ENCODE results near the gene C2CD2L. TPM values are rescaled to one million over a fixed set of nuclear protein-coding genes. Genes with fewer than 3 reads are reported as not detected.
"Not testable (repeated sequence)": the region's sequence is repeated elsewhere in the genome, so short reads cannot be mapped to it uniquely, and the experiment has no call there.

The C2CD2L gene
- polyA plus RNA-seq (2011; rRNA removed) (2.4 and 3.5 TPM in 2 replicates), polyA plus RNA-seq (2017; fragmentation: RNase III; extraction: RNeasy Plus Mini Kit Qiagen cat#74134 plus additional on column Dnase treatment) (4.1 to 4.8 TPM (median 4.2 TPM) in 3 replicates), polyA minus RNA-seq (2011; rRNA and poly(A)+ RNA removed) (10.6 and 11.8 TPM in 2 replicates)
- 4.0 and 5.3 TPM in 2 replicates for polyA plus RNA-seq (2012; cell fraction: cytosol; rRNA removed)
- 13.3 and 14.2 TPM in 2 replicates for polyA plus RNA-seq (2012; cell fraction: nucleus; rRNA removed)

DNA sequence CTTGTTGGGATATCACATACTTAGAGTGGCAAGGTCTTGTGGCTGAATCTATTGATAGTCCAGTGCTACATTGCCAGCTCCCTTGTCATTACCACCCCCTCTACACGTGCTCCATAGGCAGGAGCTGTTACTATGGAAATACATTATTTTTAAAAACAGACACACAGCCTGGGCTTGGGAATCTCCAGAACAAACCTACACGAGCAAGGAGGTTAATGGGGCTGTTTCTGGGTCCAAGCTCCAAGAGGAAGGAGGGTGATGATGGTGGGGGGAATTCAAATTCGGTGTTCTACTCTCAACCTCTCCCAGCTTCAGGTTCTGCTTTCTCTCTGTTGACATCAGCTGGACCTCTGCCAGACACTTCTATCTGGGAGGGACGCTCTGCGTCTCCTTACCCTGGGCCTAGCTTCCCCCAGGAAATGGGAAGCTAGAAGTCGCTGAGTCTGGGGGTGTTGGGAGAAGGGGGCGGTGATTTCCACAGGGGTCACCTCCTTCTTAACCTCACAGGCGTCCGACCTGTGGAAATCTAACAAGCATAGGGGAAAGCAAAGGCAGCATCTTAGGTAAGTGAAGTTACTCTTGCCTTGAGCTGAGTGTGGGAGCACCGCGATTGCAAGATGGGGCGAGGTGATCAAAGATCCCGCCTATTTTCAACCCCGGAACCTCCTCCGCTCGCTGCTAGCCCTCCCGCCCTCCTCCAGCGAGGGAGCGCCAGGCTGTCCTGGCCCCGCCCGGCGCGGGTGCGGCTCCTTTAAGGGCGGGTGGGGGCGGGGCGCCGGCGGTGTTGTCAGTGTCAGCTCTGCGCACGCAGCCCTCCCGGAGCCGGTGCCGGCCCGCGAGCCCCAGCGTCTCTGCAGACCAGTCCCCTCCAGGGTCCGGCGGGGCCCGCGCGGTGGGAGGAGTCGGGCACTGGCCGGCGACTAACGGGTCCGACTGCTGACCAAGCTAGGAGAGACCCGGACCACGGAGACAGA, at the start of gene C2CD2L:
C2CD2L (plus strand) TSS at position 781 of the 974 bp plus-strand sequence. CDS start 398 bp downstream, outside the sequence.
- peak; percentile 81 to 89 for ATAC-seq
- Histone ChIP-seq H3K4me3 (peak within 1 kb of the TSS; percentile 86), H3K9me3 (no peaks in the 10 kb centered on the region), H3K27ac (peak within 1 kb of the TSS; percentile 68 to 90), H3K4me1 (peaks cover 25% of the 10 kb centered on the region), H3K4me2 (peak within 1 kb of the TSS; percentile 82)
- TF ChIP-seq ZC3H11A (IDR thresholded peaks at IDR 0.05) (no peak), POLR2A (IDR thresholded peaks at IDR 0.05; ENCODE audit: low read length) (peak; percentile 13; the same call in 1 of the 2 replicates)
- TF ChIP-seq, protein P1, sequence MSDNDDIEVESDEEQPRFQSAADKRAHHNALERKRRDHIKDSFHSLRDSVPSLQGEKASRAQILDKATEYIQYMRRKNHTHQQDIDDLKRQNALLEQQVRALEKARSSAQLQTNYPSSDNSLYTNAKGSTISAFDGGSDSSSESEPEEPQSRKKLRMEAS (IDR thresholded peaks at IDR 0.05) = peak; percentile 48; the same call in 1 of the 2 replicates
- no peak for FAIRE-seq
- ChIA-PET CTCF (interaction anchor here (0.9 to 1.9 kb wide), 8 partner anchors 9 to 217 kb away, joined by 3 to 9 read pairs (median 4); a partner anchor contains a TSS), POLR2A (interaction anchor here (0.9 to 2.0 kb wide), 4 partner anchors 12 to 62 kb away, joined by 3 to 11 read pairs (median 6); partner anchors contain the start of genes HINFP, HMBS and NLRX1)
- peak; percentile 83 to 84 for DNase-seq (ENCODE audit: low read depth in 1 of 2, low spot score in 1 of 2)
- WGBS (ENCODE audit: missing lambda C conversion rate) = 7% methylated on average over 16 of the region's 49 CpGs

- H3K9me3 ChIP-seq; POLR2A ChIA-PET; H3K4me3 ChIP-seq; DNase-seq (ENCODE audit: low read depth in 1 of 2, low spot score in 1 of 2); H3K4me2 ChIP-seq; FAIRE-seq; ATAC-seq; CTCF ChIA-PET; H3K27ac ChIP-seq: not testable (repeated sequence)
- H3K4me1 ChIP-seq = peaks cover 18% of the 10 kb centered on the region
- 70% methylated on average over 3 of the region's 35 CpGs for WGBS (ENCODE audit: missing lambda C conversion rate)
These were observed 48.0 kb upstream of the C2CD2L start for GRCh38 chr11:119059128-119059527.

DNA sequence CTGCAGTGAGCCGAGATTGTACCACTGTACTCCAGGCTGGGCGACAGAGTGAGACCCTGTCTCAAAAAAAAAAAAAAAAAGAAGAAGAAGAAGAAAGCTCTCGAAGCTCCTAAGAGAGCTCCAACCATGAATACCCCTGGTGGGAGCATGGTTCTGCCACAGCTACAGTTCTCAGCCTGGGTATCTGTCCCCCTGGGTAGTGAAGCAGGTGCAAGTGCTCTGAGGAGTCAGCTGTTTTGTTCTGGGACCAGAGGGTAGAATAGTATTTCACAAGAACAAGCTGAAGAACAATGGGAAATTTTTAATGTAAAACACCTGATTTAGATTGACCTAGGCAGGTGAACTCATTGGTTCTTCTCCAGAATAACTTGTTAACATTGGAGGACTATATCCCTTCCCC, 45.9 kb upstream of the C2CD2L start:
- H3K4me3 ChIP-seq = no peak overlapping the region
- DNase-seq (ENCODE audit: low read depth in 1 of 2, low spot score in 1 of 2) = no peak
- ChIA-PET POLR2A (no interaction called here), CTCF (interaction anchor here (0.6 to 1.1 kb wide), 2 partner anchors 39 to 173 kb away, joined by 3 to 5 read pairs; no protein-coding TSS in a partner anchor)
- H3K4me2 ChIP-seq = no peak overlapping the region
- peaks cover 12% of the 10 kb centered on the region for H3K4me1 ChIP-seq
- no peak for ATAC-seq
- no peak for FAIRE-seq
- no peak overlapping the region for H3K27ac ChIP-seq
- 88% methylated on average over 3 of the region's 3 CpGs for WGBS (ENCODE audit: missing lambda C conversion rate)
- no peak for TF ChIP-seq ZC3H11A (IDR thresholded peaks at IDR 0.05)
- TF ChIP-seq RNF2 (IDR thresholded peaks at IDR 0.05; ENCODE audit: borderline replicate concordance, low read depth) = no peak
- TF ChIP-seq RAD21 (conservative IDR thresholded peaks at IDR 0.05 in 1 of 2, IDR thresholded peaks at IDR 0.05 in 1 of 2) = no peak
- TF ChIP-seq, protein P2, sequence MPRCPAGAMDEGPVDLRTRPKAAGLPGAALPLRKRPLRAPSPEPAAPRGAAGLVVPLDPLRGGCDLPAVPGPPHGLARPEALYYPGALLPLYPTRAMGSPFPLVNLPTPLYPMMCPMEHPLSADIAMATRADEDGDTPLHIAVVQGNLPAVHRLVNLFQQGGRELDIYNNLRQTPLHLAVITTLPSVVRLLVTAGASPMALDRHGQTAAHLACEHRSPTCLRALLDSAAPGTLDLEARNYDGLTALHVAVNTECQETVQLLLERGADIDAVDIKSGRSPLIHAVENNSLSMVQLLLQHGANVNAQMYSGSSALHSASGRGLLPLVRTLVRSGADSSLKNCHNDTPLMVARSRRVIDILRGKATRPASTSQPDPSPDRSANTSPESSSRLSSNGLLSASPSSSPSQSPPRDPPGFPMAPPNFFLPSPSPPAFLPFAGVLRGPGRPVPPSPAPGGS (IDR thresholded peaks at IDR 0.05) = no peak
- no peak for TF ChIP-seq POLR2A (IDR thresholded peaks at IDR 0.05; ENCODE audit: low read length)
- no peak for TF ChIP-seq ZNF302 (CRISPR knock-in tag; IDR thresholded peaks at IDR 0.05)
- TF ChIP-seq, protein P3, sequence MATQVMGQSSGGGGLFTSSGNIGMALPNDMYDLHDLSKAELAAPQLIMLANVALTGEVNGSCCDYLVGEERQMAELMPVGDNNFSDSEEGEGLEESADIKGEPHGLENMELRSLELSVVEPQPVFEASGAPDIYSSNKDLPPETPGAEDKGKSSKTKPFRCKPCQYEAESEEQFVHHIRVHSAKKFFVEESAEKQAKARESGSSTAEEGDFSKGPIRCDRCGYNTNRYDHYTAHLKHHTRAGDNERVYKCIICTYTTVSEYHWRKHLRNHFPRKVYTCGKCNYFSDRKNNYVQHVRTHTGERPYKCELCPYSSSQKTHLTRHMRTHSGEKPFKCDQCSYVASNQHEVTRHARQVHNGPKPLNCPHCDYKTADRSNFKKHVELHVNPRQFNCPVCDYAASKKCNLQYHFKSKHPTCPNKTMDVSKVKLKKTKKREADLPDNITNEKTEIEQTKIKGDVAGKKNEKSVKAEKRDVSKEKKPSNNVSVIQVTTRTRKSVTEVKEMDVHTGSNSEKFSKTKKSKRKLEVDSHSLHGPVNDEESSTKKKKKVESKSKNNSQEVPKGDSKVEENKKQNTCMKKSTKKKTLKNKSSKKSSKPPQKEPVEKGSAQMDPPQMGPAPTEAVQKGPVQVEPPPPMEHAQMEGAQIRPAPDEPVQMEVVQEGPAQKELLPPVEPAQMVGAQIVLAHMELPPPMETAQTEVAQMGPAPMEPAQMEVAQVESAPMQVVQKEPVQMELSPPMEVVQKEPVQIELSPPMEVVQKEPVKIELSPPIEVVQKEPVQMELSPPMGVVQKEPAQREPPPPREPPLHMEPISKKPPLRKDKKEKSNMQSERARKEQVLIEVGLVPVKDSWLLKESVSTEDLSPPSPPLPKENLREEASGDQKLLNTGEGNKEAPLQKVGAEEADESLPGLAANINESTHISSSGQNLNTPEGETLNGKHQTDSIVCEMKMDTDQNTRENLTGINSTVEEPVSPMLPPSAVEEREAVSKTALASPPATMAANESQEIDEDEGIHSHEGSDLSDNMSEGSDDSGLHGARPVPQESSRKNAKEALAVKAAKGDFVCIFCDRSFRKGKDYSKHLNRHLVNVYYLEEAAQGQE (IDR thresholded peaks at IDR 0.05) = no peak
- TF ChIP-seq SMC3 (IDR thresholded peaks at IDR 0.05) = no peak
- TF ChIP-seq EHMT2 (IDR thresholded peaks at IDR 0.05; ENCODE audit: low read depth) = no peak
- no peak for TF ChIP-seq USF2 (IDR thresholded peaks at IDR 0.05)
- no peak for TF ChIP-seq JUNB (IDR thresholded peaks at IDR 0.05)
- no peak for TF ChIP-seq FOXS1 (CRISPR knock-in tag; IDR thresholded peaks at IDR 0.05)
- TF ChIP-seq POLR2AphosphoS2 (conservative IDR thresholded peaks at IDR 0.05; ENCODE audit: low read length) = no peak
- no peak for TF ChIP-seq PHF8 (IDR thresholded peaks at IDR 0.05; ENCODE audit: borderline replicate concordance, low read depth)
- TF ChIP-seq HEYL (CRISPR knock-in tag; IDR thresholded peaks at IDR 0.05) = no peak
- no peak for TF ChIP-seq JUN (IDR thresholded peaks at IDR 0.05)
- no peak for TF ChIP-seq EHF (CRISPR knock-in tag; IDR thresholded peaks at IDR 0.05)
- no peaks in the 10 kb centered on the region for H3K9me3 ChIP-seq

All from A549 (cell line).